K562 (cell line): ENCODE results near the gene PRMT3. TPM values are rescaled to one million over a fixed set of nuclear protein-coding genes. Genes with fewer than 3 reads are reported as not detected.

Source experiments
- ADNP ChIP-seq: fragments of 200-800 bp; sonication (Bioruptor generic); IDR thresholded peaks from 2 replicates; pipeline ENCODE4 v1.6.1; 2016; ENCODE audit warnings: missing genetic modification characterization, missing compliant biosample characterization
- DIDO1 ChIP-seq: fragments of 450-650 bp; IDR thresholded peaks from 2 replicates; pipeline ENCODE4 v1.6.1; 2016; ENCODE audit warnings: low read depth, missing biosample characterization, missing genetic modification characterization
- DMBX1 ChIP-seq: fragments of 250-450 bp; sonication (Bioruptor Pico); IDR thresholded peaks from 2 replicates; pipeline ENCODE4 v1.8.0; 2022; ENCODE audit warnings: inconsistent platforms, mild to moderate bottlenecking, moderate library complexity, borderline replicate concordance
- HNRNPLL ChIP-seq: fragments of 200-400 bp; formaldehyde crosslinking; IDR thresholded peaks from 2 replicates; pipeline ENCODE4 v1.6.1; 2017; ENCODE audit warnings: low read length, low read depth, mild to moderate bottlenecking; ENCODE audit not compliant: poor library complexity, severe bottlenecking
- JUN ChIP-seq, 2 experiments: sonication (generic) in 1 of 2; formaldehyde crosslinking in 1 of 2; IDR thresholded peaks; 2 replicates each; pipeline versions ENCODE4 v1.6.1 to v1.8.0; 2012 to 2022; ENCODE audit warnings: borderline replicate concordance in 2 of 2, mild to moderate bottlenecking in 2 of 2, improper control_type of control experiment in 1 of 2, low read depth in 1 of 2, low read length in 1 of 2, missing genetic modification reagents in 1 of 2
- KDM4B ChIP-seq, 2 experiments: fragments of 450-650 bp in 1 of 2; sonication (generic) in 1 of 2; IDR thresholded peaks; 2 replicates each; pipeline ENCODE4 v1.6.1; 2016 to 2017; ENCODE audit warnings: borderline replicate concordance in 2 of 2, antibody characterized with exemption in 1 of 2, low read depth in 1 of 2, mild to moderate bottlenecking in 1 of 2
- LARP7 ChIP-seq: fragments of 450-650 bp; IDR thresholded peaks from 2 replicates; pipeline ENCODE4 v1.6.1; 2016
- POLR2A ChIP-seq: fragments of 450-650 bp; conservative IDR thresholded peaks from 2 replicates; pipeline ENCODE4 v1.6.1; 2016
- POLR3A ChIP-seq: IDR thresholded peaks from 2 replicates; pipeline ENCODE4 v1.6.1; 2011; ENCODE audit warnings: borderline replicate concordance, mild to moderate bottlenecking, moderate library complexity; ENCODE audit not compliant: insufficient read length, insufficient read depth; ENCODE audit errors: extremely low read depth
- POLR3G ChIP-seq: IDR thresholded peaks from 2 replicates; pipeline ENCODE4 v1.6.1; 2011; ENCODE audit not compliant: insufficient read length, insufficient replicate concordance; ENCODE audit errors: extremely low read depth
- RUNX1 ChIP-seq: sonication (generic); IDR thresholded peaks from 2 replicates; pipeline ENCODE4 v1.6.1; 2016; ENCODE audit warnings: antibody characterized with exemption, low read depth
- SRF ChIP-seq, 2 experiments: fragments of 250-450, 450-650 bp in 1 of 2; sonication (Bioruptor Pico) in 1 of 2; sonication (generic) in 1 of 2; formaldehyde crosslinking; IDR thresholded peaks; 2 replicates each; pipeline versions ENCODE4 v1.5.0 to v1.5.1; 2020 to 2022; ENCODE audit warnings: mild to moderate bottlenecking in 1 of 2, missing genetic modification reagents in 1 of 2
- TSC22D4 ChIP-seq: fragments of 450-650 bp; IDR thresholded peaks from 2 replicates; pipeline ENCODE4 v1.6.1; 2016; ENCODE audit warnings: missing genetic modification characterization, missing biosample characterization, control low read depth
- ZNF140 ChIP-seq: fragments of 250-450 bp; sonication (Bioruptor Pico); IDR thresholded peaks from 2 replicates; pipeline ENCODE4 v1.8.0; 2021; ENCODE audit warnings: moderate library complexity, mild to moderate bottlenecking, inconsistent platforms
- ZNF174 ChIP-seq: fragments of 250-450 bp; sonication (Bioruptor Pico); IDR thresholded peaks from 2 replicates; pipeline ENCODE4 v1.4.0; 2020; ENCODE audit warnings: mild to moderate bottlenecking
- ZNF445 ChIP-seq: fragments of 250-450 bp; sonication (Bioruptor Pico); IDR thresholded peaks from 2 replicates; pipeline ENCODE4 v1.4.0; 2020; ENCODE audit warnings: low read depth, mild to moderate bottlenecking, moderate library complexity
- polyA plus RNA-seq, 8 experiments: library from polyadenylated mRNA; depleted of rRNA in 4 of 8; stranded (reverse) in 5 of 8; unstranded in 3 of 8; fragments of >200 nt; fragmentation: Nextera tagmentation in 2 of 8; fragmentation: Illumina TruSeq in 1 of 8; extraction: Ambion mirVana in 2 of 8; extraction: Trizol in 1 of 8; gene quantifications; 2 replicates each; pipeline versions ENCODE4 v1.2.1 to v1.2.3, GENCODE V29; 2011 to 2014; ENCODE audit warnings: inconsistent platforms in 1 of 8, missing spikeins in 1 of 8
- total RNA-seq, 7 experiments: library from RNA; depleted of rRNA in 6 of 7; stranded (reverse); fragments of >200 nt in 6 of 7; fragmentation: Illumina TruSeq in 2 of 7; extraction: Trizol in 2 of 7; gene quantifications; 2 replicates each; pipeline versions ENCODE4 v1.2.1 to v1.2.3, GENCODE V29; 2011 to 2021; ENCODE audit warnings: low replicate concordance in 1 of 7
- TF ChIP-seq, protein P1 (sequence below): fragments of 450-650 bp; IDR thresholded peaks from 2 replicates; pipeline ENCODE4 v1.7.0; 2016; ENCODE audit warnings: borderline replicate concordance
- TF ChIP-seq, protein P2 (sequence below): sonication (generic); formaldehyde crosslinking; IDR thresholded peaks from 2 replicates; pipeline ENCODE4 v1.8.1; 2023; ENCODE audit warnings: mild to moderate bottlenecking, missing genetic modification reagents
- TF ChIP-seq, protein P3 (sequence below): sonication (generic); formaldehyde crosslinking; IDR thresholded peaks from 2 replicates; pipeline ENCODE4 v1.8.0; 2022; ENCODE audit warnings: mild to moderate bottlenecking, missing genetic modification reagents
- TF ChIP-seq, protein P4 (sequence below), 3 experiments: IDR thresholded peaks in 2 of 3; conservative IDR thresholded peaks in 1 of 3; 2 replicates each; pipeline ENCODE4 v1.5.1; 2011 to 2012; ENCODE audit warnings: low read length in 3 of 3, mild to moderate bottlenecking in 3 of 3, control low read depth in 2 of 3, improper control_type of control experiment in 1 of 3, inconsistent platforms in 1 of 3, low read depth in 1 of 3, mixed read lengths in 1 of 3, moderate library complexity in 1 of 3; ENCODE audit not compliant: insufficient read depth in 2 of 3

The PRMT3 gene
- total and polyA plus RNA-seq, 9 of the 15 experiments (the other 6 are each of a cell fraction or from before 2014, with no cell fraction given) = 24.0 to 62.1 (median 44.7) TPM

DNA sequence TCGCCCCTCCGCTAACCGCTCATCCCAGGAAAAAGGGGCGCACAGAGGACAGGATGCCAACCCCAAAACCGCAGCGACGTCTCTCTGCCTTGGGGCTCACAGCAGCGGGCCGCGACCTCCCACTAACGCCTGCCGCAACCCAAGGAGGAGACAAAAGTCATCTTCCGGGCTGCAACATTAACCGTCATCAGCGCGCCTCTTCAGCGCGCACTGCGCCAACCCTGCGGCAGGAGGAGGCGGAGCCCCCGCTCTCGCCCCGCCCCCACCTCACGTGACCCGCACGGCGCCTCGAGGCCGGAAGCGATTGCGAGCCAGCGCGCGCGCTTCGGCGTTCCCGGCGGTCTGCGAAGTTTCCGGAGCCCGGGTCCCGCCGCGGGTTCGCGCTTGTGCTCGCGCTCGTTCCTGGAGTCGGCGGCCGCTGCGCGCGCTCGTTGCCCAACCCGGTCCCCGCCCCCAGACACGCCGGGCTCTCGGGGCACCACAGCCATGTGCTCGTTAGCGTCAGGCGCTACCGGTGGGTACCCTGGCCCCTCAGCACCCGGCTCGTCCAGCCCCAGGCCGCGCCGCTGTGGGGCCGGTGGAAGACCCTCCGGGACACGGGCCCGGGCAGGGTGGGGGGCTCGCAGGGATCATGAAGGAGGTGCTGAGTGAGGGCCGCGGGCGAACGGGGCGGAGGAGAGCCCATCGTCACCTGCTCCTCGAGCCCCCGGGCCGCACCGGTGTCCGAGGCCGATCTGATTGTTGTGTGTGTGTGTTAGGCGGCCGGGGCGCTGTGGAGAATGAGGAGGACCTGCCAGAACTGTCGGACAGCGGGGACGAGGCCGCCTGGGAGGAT lies at the start of gene PRMT3 (continued):
- no peak for TF ChIP-seq ZNF140 (CRISPR knock-in tag)
- TF ChIP-seq RUNX1 = no peak
- peak; percentile 27; the same call in 1 of the 2 replicates for TF ChIP-seq JUN (IDR thresholded peaks at IDR 0.05; ENCODE audit: borderline replicate concordance, low read depth, low read length)
- no peak for TF ChIP-seq JUN (CRISPR knock-in tag; IDR thresholded peaks at IDR 0.05; ENCODE audit: borderline replicate concordance)
- TF ChIP-seq, protein P1, sequence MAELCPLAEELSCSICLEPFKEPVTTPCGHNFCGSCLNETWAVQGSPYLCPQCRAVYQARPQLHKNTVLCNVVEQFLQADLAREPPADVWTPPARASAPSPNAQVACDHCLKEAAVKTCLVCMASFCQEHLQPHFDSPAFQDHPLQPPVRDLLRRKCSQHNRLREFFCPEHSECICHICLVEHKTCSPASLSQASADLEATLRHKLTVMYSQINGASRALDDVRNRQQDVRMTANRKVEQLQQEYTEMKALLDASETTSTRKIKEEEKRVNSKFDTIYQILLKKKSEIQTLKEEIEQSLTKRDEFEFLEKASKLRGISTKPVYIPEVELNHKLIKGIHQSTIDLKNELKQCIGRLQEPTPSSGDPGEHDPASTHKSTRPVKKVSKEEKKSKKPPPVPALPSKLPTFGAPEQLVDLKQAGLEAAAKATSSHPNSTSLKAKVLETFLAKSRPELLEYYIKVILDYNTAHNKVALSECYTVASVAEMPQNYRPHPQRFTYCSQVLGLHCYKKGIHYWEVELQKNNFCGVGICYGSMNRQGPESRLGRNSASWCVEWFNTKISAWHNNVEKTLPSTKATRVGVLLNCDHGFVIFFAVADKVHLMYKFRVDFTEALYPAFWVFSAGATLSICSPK = no peak; the same call in 1 of the 2 replicates
- TF ChIP-seq POLR3A = no peak
- TF ChIP-seq, protein P2, sequence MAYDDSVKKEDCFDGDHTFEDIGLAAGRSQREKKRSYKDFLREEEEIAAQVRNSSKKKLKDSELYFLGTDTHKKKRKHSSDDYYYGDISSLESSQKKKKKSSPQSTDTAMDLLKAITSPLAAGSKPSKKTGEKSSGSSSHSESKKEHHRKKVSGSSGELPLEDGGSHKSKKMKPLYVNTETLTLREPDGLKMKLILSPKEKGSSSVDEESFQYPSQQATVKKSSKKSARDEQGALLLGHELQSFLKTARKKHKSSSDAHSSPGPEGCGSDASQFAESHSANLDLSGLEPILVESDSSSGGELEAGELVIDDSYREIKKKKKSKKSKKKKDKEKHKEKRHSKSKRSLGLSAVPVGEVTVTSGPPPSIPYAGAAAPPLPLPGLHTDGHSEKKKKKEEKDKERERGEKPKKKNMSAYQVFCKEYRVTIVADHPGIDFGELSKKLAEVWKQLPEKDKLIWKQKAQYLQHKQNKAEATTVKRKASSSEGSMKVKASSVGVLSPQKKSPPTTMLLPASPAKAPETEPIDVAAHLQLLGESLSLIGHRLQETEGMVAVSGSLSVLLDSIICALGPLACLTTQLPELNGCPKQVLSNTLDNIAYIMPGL (CRISPR knock-in tag) = peak; percentile 56; the same call in 1 of the 2 replicates
- TF ChIP-seq DMBX1 (CRISPR knock-in tag) = peak; percentile 41; the same call in 1 of the 2 replicates
- no peak; a peak in 1 of 4 replicates for TF ChIP-seq KDM4B (IDR thresholded peaks at IDR 0.05; ENCODE audit: borderline replicate concordance in 2 of 2, low read depth in 1 of 2)
- TF ChIP-seq, protein P3, sequence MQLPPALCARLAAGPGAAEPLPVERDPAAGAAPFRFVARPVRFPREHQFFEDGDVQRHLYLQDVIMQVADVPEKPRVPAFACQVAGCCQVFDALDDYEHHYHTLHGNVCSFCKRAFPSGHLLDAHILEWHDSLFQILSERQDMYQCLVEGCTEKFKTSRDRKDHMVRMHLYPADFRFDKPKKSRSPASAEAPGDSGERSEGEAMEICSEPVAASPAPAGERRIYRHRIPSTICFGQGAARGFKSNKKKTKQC (CRISPR knock-in tag) = 0 out of 2 replicates have a peak, but pooled peaks have one; percentile 33
- TF ChIP-seq SRF (CRISPR knock-in tag; IDR thresholded peaks at IDR 0.05) = peak in 1 of 2 experiments; percentile 34; a peak in 1 of 4 replicates
- TF ChIP-seq TSC22D4 (tag) = no peak
- TF ChIP-seq HNRNPLL = peak; percentile 98
- TF ChIP-seq DIDO1 (tag) = peak; percentile 65; the same call in 1 of the 2 replicates
- no peak for TF ChIP-seq POLR3G
- TF ChIP-seq, protein P4, sequence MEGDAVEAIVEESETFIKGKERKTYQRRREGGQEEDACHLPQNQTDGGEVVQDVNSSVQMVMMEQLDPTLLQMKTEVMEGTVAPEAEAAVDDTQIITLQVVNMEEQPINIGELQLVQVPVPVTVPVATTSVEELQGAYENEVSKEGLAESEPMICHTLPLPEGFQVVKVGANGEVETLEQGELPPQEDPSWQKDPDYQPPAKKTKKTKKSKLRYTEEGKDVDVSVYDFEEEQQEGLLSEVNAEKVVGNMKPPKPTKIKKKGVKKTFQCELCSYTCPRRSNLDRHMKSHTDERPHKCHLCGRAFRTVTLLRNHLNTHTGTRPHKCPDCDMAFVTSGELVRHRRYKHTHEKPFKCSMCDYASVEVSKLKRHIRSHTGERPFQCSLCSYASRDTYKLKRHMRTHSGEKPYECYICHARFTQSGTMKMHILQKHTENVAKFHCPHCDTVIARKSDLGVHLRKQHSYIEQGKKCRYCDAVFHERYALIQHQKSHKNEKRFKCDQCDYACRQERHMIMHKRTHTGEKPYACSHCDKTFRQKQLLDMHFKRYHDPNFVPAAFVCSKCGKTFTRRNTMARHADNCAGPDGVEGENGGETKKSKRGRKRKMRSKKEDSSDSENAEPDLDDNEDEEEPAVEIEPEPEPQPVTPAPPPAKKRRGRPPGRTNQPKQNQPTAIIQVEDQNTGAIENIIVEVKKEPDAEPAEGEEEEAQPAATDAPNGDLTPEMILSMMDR (IDR thresholded peaks at IDR 0.05 in 2 of 3, conservative IDR thresholded peaks at IDR 0.05 in 1 of 3; ENCODE audit: insufficient read depth in 2 of 3, low read depth in 1 of 3, low read length in 3 of 3) = peak in 1 of 3 experiments; percentile 97; a peak in 2 of 6 replicates
- no peak for TF ChIP-seq ADNP
- TF ChIP-seq ZNF445 = no peak
- no peak for TF ChIP-seq ZNF174 (CRISPR knock-in tag)
- TF ChIP-seq LARP7 = no peak; the same call in 1 of the 2 replicates
- TF ChIP-seq POLR2A = peak; percentile 87
